Natural killer cell (primary cell): Measurements from ENCODE around the gene HOXC9. TPM values are rescaled to one million over a fixed set of nuclear protein-coding genes. Genes with fewer than 3 reads are reported as not detected.

Experiments used
- ATAC-seq, 3 donors: fragments of 150-1000 bp in 2 of 3; fragments of 200-7000 bp in 1 of 3; cut with Tn5 transposase; 1 replicate in 1 of 3; 2 replicates in 2 of 3; pipeline ENCODE4 v1.10.0; 2021; ENCODE audit warnings: mild to moderate bottlenecking in 2 of 3, moderate library complexity in 2 of 3
- DNase-seq, 2 donors: peaks; one replicate each; pipeline versions ENCODE4 v3.0.0 to v3.0.0-alpha.2; 2013 to 2021; ENCODE audit warnings: mixed read lengths in 1 of 2
- H3K27ac ChIP-seq: one replicate; pipeline ENCODE4 v1.5.1; 2013; ENCODE audit warnings: mild to moderate bottlenecking, low read length
- H3K27me3 ChIP-seq: one replicate; pipeline ENCODE4 v1.6.1; 2013; ENCODE audit warnings: low read length; ENCODE audit not compliant: control insufficient read depth, insufficient read depth
- H3K36me3 ChIP-seq: one replicate; pipeline ENCODE4 v1.6.1; 2013; ENCODE audit warnings: low read length; ENCODE audit not compliant: control insufficient read depth, insufficient read depth
- H3K4me1 ChIP-seq: one replicate; pipeline ENCODE4 v1.6.1; 2013; ENCODE audit warnings: low read length; ENCODE audit not compliant: control insufficient read depth, insufficient read depth
- H3K4me3 ChIP-seq: one replicate; pipeline ENCODE4 v1.5.1; 2013; ENCODE audit warnings: low read length
- H3K9me3 ChIP-seq: one replicate; pipeline ENCODE4 v1.6.1; 2013; ENCODE audit warnings: low read length; ENCODE audit not compliant: control insufficient read depth, insufficient read depth
- H3K27ac Mint-ChIP-seq, 2 donors: one replicate each; pipeline ENCODE4 v1.8.0; 2022; ENCODE audit warnings: mild to moderate bottlenecking in 2 of 2, mixed read lengths in 2 of 2, moderate library complexity in 1 of 2
- H3K27me3 Mint-ChIP-seq, 2 donors: one replicate each; pipeline ENCODE4 v1.8.0; 2022; ENCODE audit warnings: low read depth in 2 of 2, mixed read lengths in 2 of 2
- H3K36me3 Mint-ChIP-seq: one replicate; pipeline ENCODE4 v1.8.0; 2022; ENCODE audit warnings: mixed read lengths
- H3K4me1 Mint-ChIP-seq, 2 donors: one replicate each; pipeline ENCODE4 v1.8.0; 2022; ENCODE audit warnings: mixed read lengths in 2 of 2
- H3K4me3 Mint-ChIP-seq: one replicate; pipeline ENCODE4 v1.8.0; 2022; ENCODE audit warnings: mild to moderate bottlenecking, moderate library complexity, mixed read lengths
- H3K9me3 Mint-ChIP-seq, 2 donors: one replicate each; pipeline ENCODE4 v1.8.0; 2022; ENCODE audit warnings: mixed read lengths in 2 of 2
- WGBS: methylation state at CpG from one replicate; pipeline ENCODE4 v1.1.7; 2013; ENCODE audit warnings: missing lambda C conversion rate; ENCODE audit not compliant: insufficient coverage; 5-methylcytosine and 5-hydroxymethylcytosine counted together
- intact Hi-C: fragments of 100-400 bp; cut with micrococcal nuclease; formaldehyde crosslinking; loops from one replicate; pipeline ENCODE4 v1.14.2; 2022
- total RNA-seq, 4 donors: library from RNA; stranded (reverse); fragments of 120-200 nt in 1 of 4; gene quantifications; one replicate each; pipeline versions ENCODE4 v1.2.3 to v1.2.4, GENCODE V29; 2013 to 2022
- TF ChIP-seq, protein P1 (sequence below): fragments of 200-600 bp; IDR thresholded peaks from one replicate; pipeline ENCODE4 v1.8.0; 2022; ENCODE audit warnings: antibody characterized with exemption

The HOXC9 gene
- total RNA-seq, 3 donors from 2014 or later (not counting 1 experiment from before 2014, with no cell fraction given): not detected

DNA sequence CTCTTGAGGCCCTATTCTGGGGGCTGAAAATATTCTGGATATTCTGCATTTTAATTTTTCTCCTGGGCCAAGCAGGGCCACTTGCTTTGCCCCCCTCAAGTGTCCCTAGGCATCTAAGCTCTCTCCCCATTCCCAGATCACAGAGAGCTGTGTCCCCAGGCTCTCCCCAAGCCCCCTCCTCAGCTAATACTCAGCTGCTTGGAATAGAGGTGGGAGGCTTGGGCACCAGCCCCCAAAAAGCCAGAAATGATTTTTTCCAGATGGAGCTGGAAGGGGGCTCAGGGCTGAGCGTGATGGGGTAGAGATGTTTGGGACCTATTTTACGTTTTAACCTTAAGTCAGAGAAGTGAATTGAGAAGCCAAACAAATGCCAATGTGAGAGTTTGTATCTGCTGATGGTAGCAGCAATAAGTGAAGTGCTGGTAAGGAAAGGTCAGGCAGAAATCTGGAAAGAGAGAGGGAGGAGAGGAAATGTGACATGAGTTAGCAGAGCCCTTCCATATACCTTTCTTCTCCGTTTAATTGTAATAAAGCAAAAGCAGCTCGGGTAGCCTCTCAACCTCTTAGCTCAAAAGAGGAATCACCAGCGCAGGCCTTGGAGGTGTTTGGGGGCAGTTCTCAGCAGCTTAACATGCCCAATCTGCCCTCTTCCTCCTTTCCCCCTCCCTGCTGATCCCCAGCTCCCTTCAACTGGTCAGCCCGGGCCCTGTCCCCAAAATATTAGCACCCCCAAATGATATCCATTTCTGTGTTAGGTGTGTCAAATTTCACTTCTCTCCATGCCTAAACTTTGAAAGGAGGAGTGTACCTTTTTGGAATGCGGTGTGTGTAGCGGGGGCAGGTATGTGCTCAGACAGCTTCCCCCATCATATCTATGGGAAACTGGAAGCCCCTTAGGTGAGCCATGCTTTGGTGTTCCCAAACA lies 23.3 kb downstream of the HOXC9 start:
- TF ChIP-seq, protein P1, sequence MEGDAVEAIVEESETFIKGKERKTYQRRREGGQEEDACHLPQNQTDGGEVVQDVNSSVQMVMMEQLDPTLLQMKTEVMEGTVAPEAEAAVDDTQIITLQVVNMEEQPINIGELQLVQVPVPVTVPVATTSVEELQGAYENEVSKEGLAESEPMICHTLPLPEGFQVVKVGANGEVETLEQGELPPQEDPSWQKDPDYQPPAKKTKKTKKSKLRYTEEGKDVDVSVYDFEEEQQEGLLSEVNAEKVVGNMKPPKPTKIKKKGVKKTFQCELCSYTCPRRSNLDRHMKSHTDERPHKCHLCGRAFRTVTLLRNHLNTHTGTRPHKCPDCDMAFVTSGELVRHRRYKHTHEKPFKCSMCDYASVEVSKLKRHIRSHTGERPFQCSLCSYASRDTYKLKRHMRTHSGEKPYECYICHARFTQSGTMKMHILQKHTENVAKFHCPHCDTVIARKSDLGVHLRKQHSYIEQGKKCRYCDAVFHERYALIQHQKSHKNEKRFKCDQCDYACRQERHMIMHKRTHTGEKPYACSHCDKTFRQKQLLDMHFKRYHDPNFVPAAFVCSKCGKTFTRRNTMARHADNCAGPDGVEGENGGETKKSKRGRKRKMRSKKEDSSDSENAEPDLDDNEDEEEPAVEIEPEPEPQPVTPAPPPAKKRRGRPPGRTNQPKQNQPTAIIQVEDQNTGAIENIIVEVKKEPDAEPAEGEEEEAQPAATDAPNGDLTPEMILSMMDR: no peak
- Mint-ChIP-seq H3K4me1 (peaks cover 5 to 13% of the 10 kb centered on the region in 2 donors), H3K36me3 (no peaks in the 10 kb centered on the region), H3K9me3 (no peaks in the 10 kb centered on the region), H3K27ac (no peak overlapping the region), H3K27me3 (peaks cover 62 to 70% of the 10 kb centered on the region in 2 donors), H3K4me3 (no peak overlapping the region)
- WGBS: 49% methylated on average over 7 of the region's 8 CpGs
- Histone ChIP-seq H3K36me3 (no peaks in the 10 kb centered on the region), H3K27ac (no peak overlapping the region), H3K4me1 (peaks cover 13% of the 10 kb centered on the region), H3K27me3 (peaks cover 56% of the 10 kb centered on the region), H3K9me3 (no peaks in the 10 kb centered on the region), H3K4me3 (no peak overlapping the region)
- no peak for DNase-seq
- no peak for ATAC-seq
- intact Hi-C loops: no loop called here

- TF ChIP-seq, protein P1: no peak
- H3K4me1 ChIP-seq: peaks cover 7% of the 10 kb centered on the region
- H3K9me3 ChIP-seq: no peaks in the 10 kb centered on the region
- Mint-ChIP-seq H3K4me1 (peaks cover 5 to 9% of the 10 kb centered on the region in 2 donors), H3K36me3 (no peaks in the 10 kb centered on the region), H3K9me3 (no peaks in the 10 kb centered on the region), H3K27ac (no peak overlapping the region), H3K4me3 (no peak overlapping the region), H3K27me3 (peaks cover 67 to 76% of the 10 kb centered on the region in 2 donors)
- H3K4me3 ChIP-seq: no peak overlapping the region
- H3K27ac ChIP-seq: no peak overlapping the region
- no peak for DNase-seq
- no peak for ATAC-seq
- H3K27me3 ChIP-seq: peaks cover 58% of the 10 kb centered on the region
- H3K36me3 ChIP-seq: no peaks in the 10 kb centered on the region
- 49% methylated on average over 15 of the region's 17 CpGs for WGBS
- intact Hi-C loops: no loop called here
Observed at GRCh38 chr12:54024127-54024526, 24.2 kb downstream of the HOXC9 start.

DNA sequence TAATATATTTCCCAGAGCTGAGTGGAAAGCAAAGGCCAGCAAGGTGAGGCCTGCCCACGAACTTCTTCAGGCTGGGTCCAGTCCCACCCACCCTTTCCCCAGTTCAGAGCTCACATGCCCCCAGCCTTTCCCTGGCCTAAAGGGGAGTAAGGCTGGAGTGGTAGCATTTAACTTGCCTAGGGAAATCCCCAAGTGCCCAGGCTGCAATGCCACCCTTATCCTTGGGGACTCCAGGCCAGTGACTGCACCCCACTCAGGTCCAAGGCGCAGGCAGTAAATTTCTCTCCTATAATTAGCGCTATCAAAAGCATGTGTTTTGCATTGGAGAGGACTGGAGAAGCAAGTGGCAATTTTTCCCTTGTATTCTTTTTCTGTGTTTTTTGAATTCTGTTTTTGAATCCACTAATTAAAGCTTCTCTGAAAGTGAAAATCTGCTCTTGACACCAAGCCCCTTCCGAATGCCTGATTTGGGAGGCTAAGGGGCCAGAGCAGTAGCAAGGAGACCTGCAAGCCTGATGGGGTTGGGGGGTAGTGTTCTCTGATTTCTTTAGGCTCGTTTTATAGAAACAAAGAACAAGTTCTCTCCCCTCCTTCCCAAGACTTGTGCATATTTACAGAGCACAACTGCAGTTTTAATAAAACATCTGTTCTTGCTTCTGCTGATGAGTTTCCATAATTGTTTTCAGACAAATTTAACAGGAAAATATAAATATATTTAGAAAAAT lies 24.8 kb downstream of the HOXC9 start:
- Mint-ChIP-seq H3K4me1 (peaks cover 4 to 8% of the 10 kb centered on the region in 2 donors), H3K4me3 (no peak overlapping the region)
- 87% methylated on average over 3 of the region's 5 CpGs for WGBS

More for the DNA sequence above, 24.8 kb downstream of the HOXC9 start:
- Histone ChIP-seq H3K9me3 (no peaks in the 10 kb centered on the region), H3K36me3 (no peaks in the 10 kb centered on the region), H3K4me1 (peaks cover 3% of the 10 kb centered on the region), H3K27ac (no peak overlapping the region), H3K4me3 (no peak overlapping the region), H3K27me3 (peaks cover 59% of the 10 kb centered on the region)
- peaks cover 71 to 81% of the 10 kb centered on the region in 2 donors for H3K27me3 Mint-ChIP-seq
- H3K9me3 Mint-ChIP-seq: no peaks in the 10 kb centered on the region
- H3K36me3 Mint-ChIP-seq: no peaks in the 10 kb centered on the region
- no peak overlapping the region for H3K27ac Mint-ChIP-seq
- intact Hi-C loops: no loop called here
- TF ChIP-seq, protein P1: no peak
- ATAC-seq (no peak), DNase-seq (no peak)
